ENCODE data around the gene VPS33A.
"Not testable (repeated sequence)": the region's sequence is repeated elsewhere in the genome, so short reads cannot be mapped to it uniquely, and the experiment has no call there.

The VPS33A gene

DNA sequence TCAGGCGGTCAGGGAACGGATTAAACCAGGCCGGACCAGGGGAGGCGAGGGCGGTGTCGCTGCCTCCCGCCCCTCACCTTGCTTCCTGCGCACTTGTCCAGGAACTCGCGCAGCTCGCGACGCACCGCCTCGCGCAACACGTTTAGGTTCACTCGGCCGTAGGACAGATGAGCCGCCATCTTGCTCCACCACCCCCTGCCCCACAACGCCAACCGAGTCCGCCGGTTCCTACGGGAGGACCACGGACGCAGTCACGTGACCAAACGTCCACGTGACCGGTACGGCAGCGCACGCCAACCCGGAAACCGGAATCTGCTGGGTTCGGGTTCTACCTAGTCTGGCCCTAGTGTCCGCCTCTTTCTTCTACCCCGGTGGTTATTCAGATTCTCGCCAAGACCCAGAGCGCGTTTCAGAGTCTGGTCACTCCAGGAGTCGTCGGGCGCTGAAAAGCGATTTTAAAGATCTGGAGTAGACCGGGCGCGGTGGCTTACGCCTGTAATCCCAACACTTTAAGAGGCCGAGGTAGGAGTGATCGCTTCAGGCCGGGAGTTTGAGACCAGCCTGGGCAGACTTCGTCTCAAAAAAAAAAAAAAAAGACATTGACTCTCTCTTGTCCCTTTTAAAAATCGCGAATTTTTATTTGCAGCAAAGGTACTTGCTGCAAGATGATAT is at the start of gene VPS33A:
Gene VPS33A (minus strand): TSS at position 265 of the 672 bp plus-strand sequence. CDS start 86 bp downstream, at position 179.
- peak; percentile 82 to 90 (median 82) for DNase-seq

DNA sequence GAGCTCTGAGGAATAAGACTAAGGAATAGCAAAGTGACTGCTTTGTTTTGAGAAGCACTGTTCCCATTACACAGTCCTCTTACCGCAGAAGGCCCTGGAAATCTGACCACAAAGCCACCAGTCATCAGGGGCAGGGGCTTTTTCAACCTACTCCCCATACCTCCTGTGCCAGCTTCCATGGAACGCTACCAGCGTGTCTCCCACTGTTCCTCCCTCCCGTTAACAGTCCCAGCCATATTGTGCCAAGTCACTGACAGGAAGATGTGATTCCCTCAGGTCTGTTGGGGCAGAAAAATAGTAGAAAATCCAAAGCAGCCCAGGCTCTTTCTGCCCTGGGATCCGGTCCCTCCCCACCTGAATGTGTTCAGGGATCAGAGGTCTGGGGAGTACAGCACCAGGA is 46.6 kb upstream of the VPS33A start:
- DNase-seq: no peak

DNA sequence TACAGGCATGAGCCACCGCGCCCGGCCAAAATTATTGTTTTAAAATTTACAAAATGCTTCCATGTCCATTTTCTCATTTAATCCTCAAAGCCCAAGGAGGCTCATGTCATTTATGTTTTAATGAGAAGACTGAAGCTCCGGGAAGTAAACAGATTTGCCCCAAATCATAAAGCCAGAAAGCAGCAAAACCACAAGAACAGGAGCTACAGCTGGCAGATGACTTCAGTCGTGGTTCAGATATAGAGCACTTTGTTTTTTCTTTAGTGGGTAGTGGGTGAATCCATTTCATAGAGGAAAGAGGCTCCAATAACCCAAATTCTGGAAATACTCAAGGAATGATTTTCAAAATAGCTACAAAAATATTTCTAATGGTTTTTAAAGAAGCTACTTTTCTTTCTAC is 45.4 kb upstream of the VPS33A start:
- DNase-seq: no peak

DNA sequence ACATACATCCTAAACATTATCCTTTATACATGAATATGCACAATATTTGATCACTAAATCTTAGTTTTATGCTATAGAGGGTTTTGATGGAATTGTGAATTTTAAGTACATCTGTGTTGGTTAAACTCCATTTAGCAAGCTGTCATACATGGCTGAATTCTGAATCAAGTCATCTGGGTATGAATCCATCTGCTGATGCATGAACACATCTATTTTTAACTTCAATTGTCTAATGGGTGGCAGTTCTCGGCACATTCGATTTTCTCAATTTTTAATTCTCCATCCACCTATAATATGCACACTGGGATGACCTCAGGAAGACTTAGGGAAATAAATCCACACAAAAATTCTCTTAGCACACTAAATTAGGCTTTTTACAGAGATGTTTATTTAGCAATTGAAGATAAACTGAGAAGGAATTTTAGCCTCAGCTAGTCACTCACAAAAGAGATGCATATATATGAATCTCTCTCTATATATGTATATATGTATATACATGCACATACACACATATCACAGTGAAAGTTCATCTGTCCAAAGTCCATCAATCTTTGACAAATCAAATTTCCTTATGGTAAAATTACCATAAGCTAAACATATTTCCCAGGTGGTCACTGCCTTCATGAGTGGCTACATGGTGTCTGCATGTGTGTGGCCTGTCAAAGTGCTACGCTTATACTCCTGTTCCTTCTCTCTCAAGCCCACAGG is 44.5 kb upstream of the VPS33A start:
- DNase-seq: no peak

DNA sequence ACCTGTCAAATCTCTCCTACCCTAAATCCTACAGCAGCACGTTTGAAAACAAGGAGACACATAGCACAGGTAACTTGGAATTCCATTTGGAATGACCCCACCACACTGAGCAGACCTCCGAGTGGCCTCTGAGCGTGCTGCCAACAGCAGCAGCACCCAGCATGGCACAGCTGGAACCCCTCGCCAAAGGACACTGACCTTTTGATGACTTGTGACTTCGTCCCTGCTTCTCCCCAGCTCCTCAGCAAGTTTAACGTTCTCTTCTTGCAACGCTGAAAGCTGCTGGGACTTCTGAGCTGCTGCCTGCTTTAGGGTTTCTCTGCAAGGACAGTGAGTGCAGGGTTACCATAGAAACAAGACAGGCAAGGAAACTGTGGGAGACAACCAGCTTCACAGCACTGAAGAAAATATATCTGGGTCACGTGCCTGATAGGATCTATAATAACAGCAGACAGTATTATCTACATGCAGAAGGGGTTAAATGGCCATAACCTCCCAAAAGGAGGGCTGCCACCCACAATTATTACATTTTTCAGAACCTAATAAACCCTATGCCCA is 43.3 kb upstream of the VPS33A start:
- no peak for DNase-seq

DNA sequence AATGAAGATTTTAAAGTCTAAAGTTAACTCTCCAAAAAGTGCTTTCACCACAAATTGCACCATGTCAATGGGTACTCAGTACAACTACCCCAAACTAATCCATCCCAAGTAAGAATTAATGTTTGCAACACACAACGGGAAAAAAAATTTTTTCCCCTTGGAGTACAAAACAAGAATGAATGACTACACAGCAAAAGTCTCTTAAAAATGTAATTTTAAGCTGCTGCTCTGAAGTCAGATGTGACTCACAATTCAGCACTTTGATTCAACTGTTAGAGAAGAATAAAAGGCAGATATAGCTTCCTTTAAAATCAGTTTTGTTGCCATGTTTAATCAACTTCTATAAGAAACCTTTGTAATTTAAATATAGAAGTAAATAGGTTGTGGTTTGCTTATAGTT is 42.5 kb upstream of the VPS33A start:
- no peak for DNase-seq

DNA sequence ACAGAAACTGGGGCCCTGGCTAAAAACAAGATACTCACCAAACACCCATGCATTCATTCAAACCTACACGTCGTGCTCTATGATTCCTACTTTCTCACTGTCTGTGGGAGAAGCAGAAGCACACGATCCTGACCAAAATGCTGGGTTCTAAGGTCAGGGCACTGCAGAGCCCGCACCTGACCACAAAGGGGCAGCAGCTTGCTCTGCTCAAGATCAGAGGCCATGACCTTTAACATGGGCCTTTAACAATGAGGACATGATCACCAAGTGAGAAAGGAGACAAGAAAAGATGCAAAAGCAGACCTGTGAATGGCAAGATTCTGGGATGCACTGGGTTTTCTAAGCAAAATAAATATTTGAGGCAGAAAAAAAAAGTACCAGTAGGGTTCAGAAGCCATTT is 40.1 kb upstream of the VPS33A start:
- DNase-seq: no peak

DNA sequence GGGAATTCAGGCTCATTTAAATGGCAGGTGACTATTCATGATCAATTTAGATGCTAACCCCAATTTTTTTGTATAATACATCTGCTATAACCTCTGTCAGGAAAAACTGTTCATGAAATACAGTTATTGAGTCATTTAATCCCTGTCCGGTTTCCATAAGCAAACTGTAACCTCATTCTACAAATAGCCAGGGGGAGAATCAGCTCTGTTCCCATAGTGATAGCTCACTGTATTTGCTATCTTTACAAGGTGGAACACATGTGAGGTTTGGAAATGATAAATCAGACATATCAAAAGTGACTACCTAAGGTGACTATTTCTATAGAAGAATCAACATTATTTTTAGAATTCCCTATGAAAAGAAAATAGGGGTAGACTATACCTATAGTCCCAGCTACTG is 38.6 kb upstream of the VPS33A start:
- no peak for DNase-seq

DNA sequence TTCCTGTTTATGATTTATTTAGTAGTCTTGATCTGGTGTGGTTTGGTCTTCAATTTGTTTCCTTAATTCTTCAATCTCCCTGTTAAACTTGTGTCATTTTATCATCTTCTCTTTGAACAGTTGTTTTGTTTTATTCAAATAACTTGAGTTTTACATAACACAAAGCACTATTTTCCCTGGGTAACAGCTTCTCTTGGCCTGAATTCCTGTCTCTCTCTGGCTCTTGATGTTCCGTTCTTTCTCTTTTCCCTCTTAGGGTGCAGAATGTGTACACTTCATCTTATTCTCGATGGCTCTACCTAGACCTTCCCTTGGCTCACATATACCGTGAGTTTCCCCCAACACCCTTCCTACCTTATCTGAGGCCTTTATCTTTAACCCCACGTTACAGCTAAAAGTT is 36.8 kb upstream of the VPS33A start:
- DNase-seq: no peak

DNA sequence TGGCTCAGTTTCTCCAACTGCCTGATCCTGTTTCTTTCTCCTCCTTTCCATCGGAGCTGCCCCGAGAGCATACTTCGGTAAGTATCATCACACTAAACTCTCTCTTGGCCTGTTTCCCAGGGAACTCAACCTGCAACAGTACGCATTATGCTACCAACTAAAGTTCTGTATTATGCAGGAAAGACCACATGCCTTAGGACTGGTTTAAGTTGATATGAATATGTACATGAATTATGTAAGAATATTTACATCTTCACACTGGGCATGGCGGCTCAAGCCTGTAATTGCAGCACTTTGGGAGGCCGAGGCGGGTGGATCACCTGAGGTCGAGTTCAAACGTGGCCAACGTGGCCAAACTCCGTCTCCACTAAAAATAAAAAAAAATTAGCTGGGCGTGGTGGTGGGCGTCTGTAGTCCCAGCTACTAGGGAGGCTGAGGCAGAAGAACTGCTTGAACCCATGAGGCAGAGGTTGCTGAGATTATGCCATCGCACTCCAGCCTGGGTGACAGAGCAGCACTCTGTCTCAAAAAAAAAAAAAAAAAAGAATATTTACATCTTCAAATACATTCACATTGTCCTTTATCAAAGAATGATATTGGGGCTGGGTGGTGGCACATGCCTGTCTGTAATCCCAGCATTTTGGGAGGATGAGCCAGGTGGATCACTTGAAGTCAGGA is 31.9 kb upstream of the VPS33A start:
- DNase-seq: no peak

DNA sequence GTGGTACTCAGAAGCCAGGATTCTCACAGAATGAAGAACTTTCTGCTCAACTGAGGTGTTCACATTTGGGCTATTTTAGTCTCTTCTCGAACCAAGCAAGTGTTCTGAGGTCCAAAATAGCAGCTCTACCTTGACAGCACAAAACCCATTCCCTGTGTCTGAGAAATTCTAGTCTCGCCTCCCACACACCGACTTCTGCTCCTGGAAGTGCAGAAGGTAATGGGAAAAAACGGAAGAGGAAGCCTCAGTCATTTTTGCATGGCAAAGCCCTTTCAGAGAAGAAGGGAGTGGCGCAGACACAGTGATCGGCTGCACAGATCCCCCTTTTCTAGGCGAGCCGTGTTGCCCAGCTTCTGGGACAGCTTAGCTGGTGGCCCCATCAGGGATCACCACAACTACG is 31.2 kb upstream of the VPS33A start:
- no peak for DNase-seq

DNA sequence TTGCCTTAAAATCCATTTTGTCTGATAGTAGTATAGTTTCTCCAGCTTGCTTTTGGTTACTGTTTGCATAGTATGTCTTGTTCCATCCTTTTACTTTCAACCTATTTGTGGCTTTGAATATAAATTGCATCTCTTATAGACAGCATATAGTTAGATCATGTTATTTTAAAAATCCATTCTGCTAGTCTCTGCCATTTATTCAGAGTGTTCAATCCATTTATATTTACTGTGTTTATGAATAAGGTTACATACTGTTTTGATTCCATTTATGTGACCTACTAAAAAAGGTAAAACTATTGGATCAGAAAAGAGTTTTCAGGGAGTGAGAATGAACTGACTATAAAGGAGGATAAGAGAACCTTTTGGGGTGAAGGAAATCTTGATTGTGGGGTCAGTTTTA is 29.6 kb upstream of the VPS33A start:
- no peak for DNase-seq

DNA sequence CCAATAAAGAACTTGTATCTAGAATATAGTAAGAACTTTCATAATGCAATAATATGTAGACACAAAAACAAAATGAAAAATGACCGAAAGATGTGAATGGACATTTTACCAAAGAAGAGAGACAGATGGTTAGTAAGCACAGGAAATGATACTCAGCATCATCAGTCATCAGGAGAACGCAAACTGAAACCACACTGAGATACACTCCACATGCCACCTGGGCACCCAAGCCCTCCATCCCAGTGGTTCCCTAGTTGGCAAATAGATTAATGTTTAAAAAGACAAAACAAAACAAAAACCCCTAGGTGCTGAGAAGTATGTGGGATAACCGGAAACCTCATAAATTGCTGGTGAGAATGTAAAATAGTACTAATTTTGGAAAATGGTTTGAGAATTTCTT is 26.8 kb upstream of the VPS33A start:
- no peak for DNase-seq

DNA sequence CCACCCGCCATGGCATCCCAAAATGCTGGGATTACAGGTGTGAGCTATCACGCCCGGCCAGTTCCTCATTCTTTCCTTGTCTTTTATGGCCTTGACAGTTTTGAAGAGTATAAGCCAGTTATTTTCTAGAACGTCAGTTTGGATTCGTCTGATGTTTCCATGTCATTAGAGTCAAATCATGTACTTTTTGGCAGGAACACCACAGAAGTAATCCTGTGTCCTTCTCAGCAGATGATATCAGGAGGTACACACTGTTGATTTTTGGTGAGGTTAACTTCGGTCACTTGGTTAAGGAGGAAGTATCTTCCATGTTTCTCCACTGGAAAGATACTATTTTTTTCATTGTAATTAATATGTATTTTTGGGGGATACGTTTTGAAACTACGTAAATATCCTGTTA is 25.1 kb upstream of the VPS33A start:
- DNase-seq: no peak

DNA sequence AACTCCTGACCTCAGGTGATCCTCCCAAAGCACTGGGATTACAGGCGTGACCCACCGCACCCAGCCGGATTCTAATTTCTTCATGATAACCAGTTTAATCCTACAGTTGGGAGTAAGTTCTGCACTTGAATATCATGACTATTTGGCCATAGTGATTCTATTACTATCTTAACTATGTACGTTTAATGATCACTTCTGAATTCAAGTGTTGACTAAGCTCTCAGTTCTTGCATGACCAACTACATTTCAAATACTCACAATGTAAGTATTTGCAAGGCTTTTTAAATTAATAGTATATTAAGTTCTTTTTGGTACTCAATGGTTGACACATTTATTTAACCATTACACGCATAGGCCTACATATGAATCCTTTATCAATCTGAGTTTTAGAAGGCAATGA is 17.4 kb upstream of the VPS33A start:
- DNase-seq: no peak

DNA sequence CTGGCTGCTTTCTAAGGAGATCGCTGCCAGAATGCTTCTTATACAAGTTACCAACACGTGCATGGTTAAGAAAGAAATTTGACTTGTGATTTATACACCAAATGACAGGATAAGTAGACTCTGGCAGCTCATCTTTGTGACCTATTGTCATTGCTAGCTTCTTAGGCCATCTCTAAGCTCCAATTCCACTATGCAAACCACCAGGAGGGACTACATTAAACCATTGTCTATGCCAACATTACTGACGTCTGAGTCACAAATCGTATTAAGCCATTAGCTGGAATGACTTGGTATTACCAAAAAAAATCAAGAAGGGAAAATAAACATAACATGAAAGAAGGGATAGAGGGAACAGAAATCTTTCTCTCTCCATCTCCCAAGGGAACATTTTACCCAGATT is 15.8 kb upstream of the VPS33A start:
- DNase-seq: no peak

DNA sequence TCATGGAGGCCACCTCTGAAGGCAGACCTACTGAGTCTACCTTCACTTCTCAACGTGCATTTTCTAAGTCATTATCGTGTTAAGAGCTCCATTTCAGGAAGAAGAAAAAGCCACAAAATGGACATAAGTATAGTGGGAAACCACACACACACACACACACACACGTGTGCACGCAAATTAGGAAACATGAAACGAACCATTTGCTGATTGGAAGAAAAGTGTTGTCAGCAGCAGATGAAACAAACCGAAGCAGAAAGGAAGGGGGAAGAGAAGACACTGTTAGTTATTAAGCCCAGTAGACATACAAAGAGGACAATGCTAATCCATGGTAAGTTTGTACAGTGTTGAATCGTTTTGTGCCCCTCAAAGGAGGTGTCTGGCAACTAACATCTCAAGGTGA is 9.9 kb upstream of the VPS33A start:
- no peak for DNase-seq

DNA sequence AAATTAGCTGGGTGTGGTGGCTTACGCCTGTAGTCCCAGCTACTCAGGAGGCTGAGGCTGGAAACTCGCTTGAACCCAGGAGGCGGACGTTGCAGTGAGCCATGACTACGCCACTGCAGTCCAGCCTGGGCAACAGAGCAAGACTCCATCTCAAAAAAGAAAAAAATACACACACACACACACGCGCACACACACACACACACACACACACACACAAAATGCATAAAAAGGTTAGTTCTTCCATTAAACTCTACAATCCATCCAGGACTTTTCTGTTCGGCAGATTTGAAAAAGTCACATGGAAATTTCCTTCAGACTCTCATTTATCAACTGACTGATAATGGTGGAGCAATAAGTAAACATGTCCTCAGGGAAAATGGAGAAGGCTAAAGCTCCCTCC is 9.2 kb upstream of the VPS33A start:
- no peak for DNase-seq

DNA sequence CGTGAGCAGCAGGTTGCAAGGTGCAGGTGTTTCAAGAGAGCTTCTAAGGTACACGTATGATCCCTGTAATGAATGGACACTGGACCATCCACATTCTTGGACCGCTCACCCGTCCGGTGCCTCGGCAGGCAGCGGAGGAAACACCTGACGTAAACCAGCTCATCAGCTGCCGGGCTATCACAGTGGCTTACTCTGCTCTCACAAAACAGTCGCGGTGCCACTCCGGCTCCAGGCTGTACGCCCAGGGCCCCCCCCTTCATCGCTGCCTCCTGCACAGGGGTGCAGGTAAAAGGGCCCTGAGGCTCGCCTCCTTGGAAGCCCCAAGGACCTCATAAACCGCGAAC is 436 bp downstream of the VPS33A start:
- peak in 3 of 4 experiments; percentile 38 to 52 (median 38) for DNase-seq

DNA sequence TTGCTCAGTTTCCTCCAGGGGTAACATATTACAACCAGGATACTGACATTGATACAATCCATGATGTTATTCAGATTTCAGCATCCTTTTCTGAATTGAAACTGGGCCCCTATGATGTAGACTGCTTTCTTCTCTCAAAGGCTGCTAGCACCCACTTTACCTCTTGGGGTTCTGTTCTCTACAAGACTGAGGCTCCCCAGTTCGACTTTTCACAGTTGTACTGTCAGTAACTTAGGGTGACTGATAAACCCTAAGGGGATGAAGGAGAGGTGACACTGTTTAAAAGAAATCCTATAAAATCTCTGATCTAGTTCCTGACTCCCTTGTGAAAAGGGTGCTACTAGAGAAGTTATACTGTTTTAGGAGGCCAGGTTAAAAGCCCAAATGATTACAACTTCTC is 818 bp downstream of the VPS33A start:
- DNase-seq: no peak

DNA sequence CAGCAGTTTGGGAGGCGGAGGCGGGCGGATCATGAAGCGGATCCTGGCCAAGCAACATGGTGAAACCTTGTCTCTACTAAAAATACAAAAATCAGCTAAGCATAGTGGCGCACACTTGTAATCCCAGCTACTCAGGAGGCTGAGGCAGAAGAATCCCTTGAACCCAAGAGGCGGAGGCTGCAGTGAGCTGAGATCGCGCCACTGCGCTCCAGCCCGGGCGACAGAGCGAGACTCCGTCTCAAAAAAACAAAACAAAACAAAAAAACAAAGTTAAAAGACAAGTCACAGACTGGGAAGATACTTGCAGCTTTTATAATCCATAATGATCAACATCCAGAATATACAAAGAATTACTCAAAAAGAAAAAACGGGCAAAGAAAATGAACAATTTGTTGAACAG is 5.6 kb downstream of the VPS33A start:
- not testable (repeated sequence) for DNase-seq

DNA sequence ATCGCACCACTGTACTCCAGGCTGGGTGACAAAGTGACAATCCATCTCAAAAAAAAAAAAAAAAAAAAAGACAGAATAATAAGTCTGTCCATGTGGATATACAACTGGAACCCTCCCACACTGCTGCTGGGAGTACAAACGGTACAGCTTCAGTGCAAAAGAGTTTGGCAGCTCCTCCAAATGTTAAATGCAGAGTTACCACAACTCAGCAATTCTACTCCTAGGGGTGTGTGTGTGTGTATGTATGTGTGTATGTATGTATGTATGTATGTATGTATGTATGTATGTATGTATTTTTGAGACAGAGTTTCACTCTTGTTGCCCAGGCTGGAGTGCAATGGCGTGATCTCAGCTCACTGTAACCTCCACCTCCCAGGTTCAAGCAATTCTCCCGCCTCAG is 7.4 kb downstream of the VPS33A start:
- DNase-seq: not testable (repeated sequence)

DNA sequence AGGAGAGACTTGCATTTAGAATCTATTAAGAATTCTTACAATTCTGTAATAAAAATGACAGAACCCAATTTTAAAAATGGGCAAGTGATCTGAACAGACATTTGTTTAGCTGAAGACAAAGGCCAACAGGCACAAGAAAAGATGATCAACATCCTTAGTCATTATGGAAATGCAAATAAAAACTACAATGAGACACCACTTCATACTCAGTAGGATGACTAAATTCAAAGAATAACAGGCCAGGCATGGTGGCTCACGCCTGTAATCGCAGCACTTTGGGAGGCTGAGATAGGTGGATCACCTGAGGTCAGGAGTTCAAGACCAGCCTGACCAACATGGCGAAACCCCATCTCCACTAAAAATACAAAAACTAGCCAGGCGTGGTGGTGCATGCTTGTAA is 7.8 kb downstream of the VPS33A start:
- DNase-seq: not testable (repeated sequence)

DNA sequence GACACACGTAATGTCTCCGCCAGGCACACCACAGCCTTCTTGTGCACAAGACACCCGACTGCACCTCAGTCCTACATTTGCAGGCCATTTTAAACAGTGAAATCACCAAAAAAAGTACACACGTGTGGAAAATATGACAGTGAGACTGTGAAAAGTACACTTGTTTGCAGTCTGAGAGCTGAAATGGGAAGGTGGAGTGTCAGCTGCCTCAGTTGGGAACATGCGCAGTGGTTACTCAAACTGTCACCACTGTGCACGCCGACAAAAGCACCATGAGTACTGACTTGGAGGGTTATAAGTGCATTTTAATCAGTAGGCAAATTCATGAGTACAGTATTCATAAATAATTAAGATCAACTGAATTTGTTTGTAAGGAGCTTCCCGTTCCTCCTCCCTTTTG is 15.8 kb downstream of the VPS33A start:
- no peak for DNase-seq
